Neural crest cell (in vitro differentiated cells): ENCODE measurements around the gene LUC7L2. TPM values are rescaled to one million over a fixed set of nuclear protein-coding genes. Genes with fewer than 3 reads are reported as not detected.
"Not testable (repeated sequence)": the region's sequence is repeated elsewhere in the genome, so short reads cannot be mapped to it uniquely, and the experiment has no call there.

Source experiments
- DNase-seq: peaks from one replicate; pipeline ENCODE4 v3.0.0; 2021; ENCODE audit warnings: low read depth, mixed read lengths, low spot score
- H3K27ac Mint-ChIP-seq: one replicate; pipeline ENCODE4 v1.8.0; 2021; ENCODE audit warnings: mild to moderate bottlenecking, mixed read lengths; ENCODE audit not compliant: unreplicated experiment
- H3K27me3 Mint-ChIP-seq: 2 replicates; pipeline ENCODE4 v1.8.0; 2021; ENCODE audit warnings: low read depth, mild to moderate bottlenecking, mixed read lengths
- H3K36me3 Mint-ChIP-seq: 2 replicates; pipeline ENCODE4 v1.8.0; 2021; ENCODE audit warnings: low read depth, mild to moderate bottlenecking, mixed read lengths
- H3K4me1 Mint-ChIP-seq: 2 replicates; pipeline ENCODE4 v1.8.0; 2021; ENCODE audit warnings: mixed read lengths
- H3K4me3 Mint-ChIP-seq: one replicate; pipeline ENCODE4 v1.8.0; 2021; ENCODE audit warnings: mild to moderate bottlenecking, mixed read lengths
- H3K9me3 Mint-ChIP-seq: 2 replicates; pipeline ENCODE4 v1.8.0; 2021; ENCODE audit warnings: mixed read lengths
- CTCF ChIP-seq: fragments of 200-600 bp; sonication (generic); conservative IDR thresholded peaks from 2 replicates; pipeline ENCODE4 v1.5.0; 2021; ENCODE audit warnings: antibody characterized with exemption, mild to moderate bottlenecking
- total RNA-seq: library from RNA; stranded (reverse); gene quantifications from 2 replicates; pipeline ENCODE4 v1.2.1, GENCODE V29; 2021

Gene LUC7L2
- total RNA-seq, 1 donor from 2014 or later = 102 TPM

DNA sequence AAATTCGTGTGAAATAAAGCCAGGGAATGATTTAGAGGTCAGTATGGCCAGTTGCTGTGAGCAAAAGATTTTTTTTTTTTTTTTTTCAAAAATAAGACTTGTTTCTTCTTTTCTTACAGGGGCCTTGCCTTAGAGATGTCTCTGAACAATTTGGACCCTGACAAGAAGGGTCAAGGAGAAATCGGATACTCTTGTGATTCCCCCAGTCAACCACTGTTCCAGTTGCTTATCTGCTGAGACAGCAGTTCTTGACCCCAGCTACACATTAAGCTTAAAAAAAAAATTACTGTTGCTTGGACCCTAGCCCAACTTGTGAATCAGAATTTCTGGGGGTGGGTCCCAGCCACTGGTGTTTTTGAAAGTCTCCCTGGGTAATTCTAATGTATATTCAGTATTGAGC lies 30.6 kb upstream of the LUC7L2 start:
- no peaks in the 10 kb centered on the region for H3K9me3 Mint-ChIP-seq
- H3K36me3 Mint-ChIP-seq = no peaks in the 10 kb centered on the region
- no peak for TF ChIP-seq CTCF
- H3K4me1 Mint-ChIP-seq = no peaks in the 10 kb centered on the region
- H3K4me3 Mint-ChIP-seq = no peak overlapping the region
- DNase-seq = no peak
- no peak overlapping the region for H3K27ac Mint-ChIP-seq
- no peaks in the 10 kb centered on the region for H3K27me3 Mint-ChIP-seq

- Mint-ChIP-seq H3K4me1 (no peaks in the 10 kb centered on the region), H3K9me3 (no peaks in the 10 kb centered on the region), H3K4me3 (no peak overlapping the region), H3K36me3 (no peaks in the 10 kb centered on the region), H3K27ac (no peak overlapping the region), H3K27me3 (no peaks in the 10 kb centered on the region)
- no peak for DNase-seq
- TF ChIP-seq CTCF = no peak
These were observed 29.2 kb upstream of the LUC7L2 start for GRCh38 chr7:139330333-139331030.

- Mint-ChIP-seq H3K36me3 (no peaks in the 10 kb centered on the region), H3K27me3 (peaks cover 1% of the 10 kb centered on the region), H3K9me3 (no peaks in the 10 kb centered on the region), H3K27ac (no peak overlapping the region), H3K4me1 (no peaks in the 10 kb centered on the region), H3K4me3 (no peak overlapping the region)
- no peak for DNase-seq
- no peak for TF ChIP-seq CTCF
These were observed 26.9 kb upstream of the LUC7L2 start for GRCh38 chr7:139332697-139333359.

GRCh38 chr7:139333443-139333842 lies 26.3 kb upstream of the LUC7L2 start:
- not testable (repeated sequence) for H3K27ac Mint-ChIP-seq, H3K27me3 Mint-ChIP-seq, H3K4me1 Mint-ChIP-seq, H3K4me3 Mint-ChIP-seq, H3K36me3 Mint-ChIP-seq, H3K9me3 Mint-ChIP-seq, DNase-seq

DNA sequence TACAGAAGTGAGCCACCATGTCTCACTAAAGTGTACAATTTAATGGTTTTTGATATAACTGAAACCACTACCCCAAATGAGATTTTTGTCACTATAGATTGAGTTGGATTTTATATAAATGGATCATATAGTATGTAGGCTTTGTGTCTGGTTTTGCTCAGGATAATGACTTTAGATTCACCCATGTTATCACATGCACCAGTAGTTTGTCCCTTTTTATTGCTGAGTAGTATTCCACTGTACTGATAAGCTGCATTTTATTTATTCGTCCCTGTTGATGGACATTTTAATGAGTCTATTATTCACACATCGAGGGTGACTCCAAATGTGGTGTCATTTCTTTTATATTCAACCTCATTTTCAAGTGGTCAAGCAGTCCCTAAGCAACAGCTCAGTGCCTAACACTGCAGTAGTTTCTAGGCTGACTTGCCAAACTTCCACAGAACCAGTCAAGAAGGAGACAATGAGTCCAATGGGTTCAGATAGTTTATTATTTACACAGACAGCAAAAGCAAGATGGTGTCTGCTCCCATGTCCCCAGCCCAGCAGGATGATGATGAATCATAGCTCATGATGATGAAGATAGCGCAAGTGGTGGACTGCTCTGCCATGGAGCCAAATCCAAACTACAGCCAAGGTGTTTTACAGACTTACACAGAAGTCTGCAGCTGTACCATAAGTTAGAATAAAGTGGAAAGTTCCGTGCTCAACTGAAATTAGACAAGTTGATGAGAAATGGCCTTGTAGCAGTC lies 25.1 kb upstream of the LUC7L2 start:
- no peak overlapping the region for H3K4me3 Mint-ChIP-seq
- peaks cover 5% of the 10 kb centered on the region for H3K4me1 Mint-ChIP-seq
- H3K9me3 Mint-ChIP-seq = peaks cover 5% of the 10 kb centered on the region
- H3K27me3 Mint-ChIP-seq = peaks cover 6% of the 10 kb centered on the region
- DNase-seq = no peak
- peaks cover 4% of the 10 kb centered on the region for H3K36me3 Mint-ChIP-seq
- H3K27ac Mint-ChIP-seq = no peak overlapping the region
- no peak for TF ChIP-seq CTCF
